ENCODE data around the gene C9orf85.
A peak's percentile ranks its signal among the peaks of the same experiment; 100 is the strongest.
"Not testable (repeated sequence)": the region's sequence is repeated elsewhere in the genome, so short reads cannot be mapped to it uniquely, and the experiment has no call there.

C9orf85 gene

GRCh38 chr9:71944754-71945375, 33.4 kb downstream of the C9orf85 start:
- no peak for DNase-seq

GRCh38 chr9:71954652-71955051, 43.2 kb downstream of the C9orf85 start:
- not testable (repeated sequence) for DNase-seq

GRCh38 chr9:71955300-71955915, 44.0 kb downstream of the C9orf85 start:
- no peak for DNase-seq

GRCh38 chr9:71962328-71962727, 50.9 kb downstream of the C9orf85 start:
- no peak for DNase-seq

GRCh38 chr9:71963471-71963996, 52.1 kb downstream of the C9orf85 start:
- not testable (repeated sequence) for DNase-seq

GRCh38 chr9:71965403-71965802, 54.0 kb downstream of the C9orf85 start:
- DNase-seq, result no peak

GRCh38 chr9:71966601-71967000, 55.2 kb downstream of the C9orf85 start:
- DNase-seq, result no peak

- no peak for DNase-seq
These were observed 57.2 kb downstream of the C9orf85 start for GRCh38 chr9:71968541-71969090.

- DNase-seq, result peak; percentile 14
These were observed 64.4 kb downstream of the C9orf85 start for GRCh38 chr9:71975833-71976232.

- no peak for DNase-seq
These were observed 65.6 kb downstream of the C9orf85 start for GRCh38 chr9:71977003-71977402.

- DNase-seq, result no peak
These were observed 69.1 kb downstream of the C9orf85 start for GRCh38 chr9:71980266-71981190.

- no peak for DNase-seq
These were observed 70.5 kb downstream of the C9orf85 start for GRCh38 chr9:71981944-71982343.

- peak; percentile 72 for DNase-seq
These were observed 73.0 kb downstream of the C9orf85 start for GRCh38 chr9:71984403-71984802.

GRCh38 chr9:71984831-71985281, 73.4 kb downstream of the C9orf85 start:
- no peak for DNase-seq

GRCh38 chr9:71985297-71985911, 74.0 kb downstream of the C9orf85 start:
- DNase-seq, result no peak

GRCh38 chr9:71986900-71987299, 75.5 kb downstream of the C9orf85 start:
- no peak for DNase-seq

- no peak for DNase-seq
These were observed 76.3 kb downstream of the C9orf85 start for GRCh38 chr9:71987471-71988371.

- no peak for DNase-seq
These were observed 79.0 kb downstream of the C9orf85 start for GRCh38 chr9:71990466-71990865.

- no peak for DNase-seq
These were observed 94.0 kb downstream of the C9orf85 start for GRCh38 chr9:72005451-72005850.

GRCh38 chr9:72006501-72006900, 95.1 kb downstream of the C9orf85 start:
- peak; percentile 15 for DNase-seq

GRCh38 chr9:72007726-72008125, 96.3 kb downstream of the C9orf85 start:
- DNase-seq, result not testable (repeated sequence)
